ENCODE measurements around the gene SLC24A4. TPM values are rescaled to one million over a fixed set of nuclear protein-coding genes. Genes with fewer than 3 reads are reported as not detected.

Gene SLC24A4
- total RNA-seq, 2 donors from 2014 or later: 0.11 to 0.17 TPM

GRCh38 chr14:92539875-92540274 is 216.9 kb downstream of the SLC24A4 start:
- Histone ChIP-seq H3K36me3 (no peaks in the 10 kb centered on the region), H3K9me3 (no peaks in the 10 kb centered on the region), H3K4me3 (no peak overlapping the region), H3K27ac (peak overlapping the region; percentile 77), H3K27me3 (no peaks in the 10 kb centered on the region), H3K9ac (ENCODE audit: low read depth in 2 of 2, low read length in 2 of 2) (peak overlapping the region; percentile 36 to 37), H3K4me1 (peaks cover 16% of the 10 kb centered on the region)
- DNase-seq: no peak
- TF ChIP-seq, protein P1, sequence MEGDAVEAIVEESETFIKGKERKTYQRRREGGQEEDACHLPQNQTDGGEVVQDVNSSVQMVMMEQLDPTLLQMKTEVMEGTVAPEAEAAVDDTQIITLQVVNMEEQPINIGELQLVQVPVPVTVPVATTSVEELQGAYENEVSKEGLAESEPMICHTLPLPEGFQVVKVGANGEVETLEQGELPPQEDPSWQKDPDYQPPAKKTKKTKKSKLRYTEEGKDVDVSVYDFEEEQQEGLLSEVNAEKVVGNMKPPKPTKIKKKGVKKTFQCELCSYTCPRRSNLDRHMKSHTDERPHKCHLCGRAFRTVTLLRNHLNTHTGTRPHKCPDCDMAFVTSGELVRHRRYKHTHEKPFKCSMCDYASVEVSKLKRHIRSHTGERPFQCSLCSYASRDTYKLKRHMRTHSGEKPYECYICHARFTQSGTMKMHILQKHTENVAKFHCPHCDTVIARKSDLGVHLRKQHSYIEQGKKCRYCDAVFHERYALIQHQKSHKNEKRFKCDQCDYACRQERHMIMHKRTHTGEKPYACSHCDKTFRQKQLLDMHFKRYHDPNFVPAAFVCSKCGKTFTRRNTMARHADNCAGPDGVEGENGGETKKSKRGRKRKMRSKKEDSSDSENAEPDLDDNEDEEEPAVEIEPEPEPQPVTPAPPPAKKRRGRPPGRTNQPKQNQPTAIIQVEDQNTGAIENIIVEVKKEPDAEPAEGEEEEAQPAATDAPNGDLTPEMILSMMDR (IDR thresholded peaks at IDR 0.05): no peak
- intact Hi-C loops (cut with DNase I): no loop called here

- no peak overlapping the region for H3K4me3 ChIP-seq
- H3K27me3 ChIP-seq: no peaks in the 10 kb centered on the region
- intact Hi-C loops (cut with DNase I): no loop called here
- peak overlapping the region; percentile 28 to 37 for H3K9ac ChIP-seq (ENCODE audit: low read depth in 2 of 2, low read length in 2 of 2)
- H3K27ac ChIP-seq: peak overlapping the region; percentile 77
- H3K9me3 ChIP-seq: no peaks in the 10 kb centered on the region
- no peaks in the 10 kb centered on the region for H3K36me3 ChIP-seq
- TF ChIP-seq, protein P1 (IDR thresholded peaks at IDR 0.05): no peak
- H3K4me1 ChIP-seq: peaks cover 16% of the 10 kb centered on the region
- DNase-seq: peak; percentile 92
Measured at GRCh38 chr14:92540472-92541048, 217.6 kb downstream of the SLC24A4 start.

DNA sequence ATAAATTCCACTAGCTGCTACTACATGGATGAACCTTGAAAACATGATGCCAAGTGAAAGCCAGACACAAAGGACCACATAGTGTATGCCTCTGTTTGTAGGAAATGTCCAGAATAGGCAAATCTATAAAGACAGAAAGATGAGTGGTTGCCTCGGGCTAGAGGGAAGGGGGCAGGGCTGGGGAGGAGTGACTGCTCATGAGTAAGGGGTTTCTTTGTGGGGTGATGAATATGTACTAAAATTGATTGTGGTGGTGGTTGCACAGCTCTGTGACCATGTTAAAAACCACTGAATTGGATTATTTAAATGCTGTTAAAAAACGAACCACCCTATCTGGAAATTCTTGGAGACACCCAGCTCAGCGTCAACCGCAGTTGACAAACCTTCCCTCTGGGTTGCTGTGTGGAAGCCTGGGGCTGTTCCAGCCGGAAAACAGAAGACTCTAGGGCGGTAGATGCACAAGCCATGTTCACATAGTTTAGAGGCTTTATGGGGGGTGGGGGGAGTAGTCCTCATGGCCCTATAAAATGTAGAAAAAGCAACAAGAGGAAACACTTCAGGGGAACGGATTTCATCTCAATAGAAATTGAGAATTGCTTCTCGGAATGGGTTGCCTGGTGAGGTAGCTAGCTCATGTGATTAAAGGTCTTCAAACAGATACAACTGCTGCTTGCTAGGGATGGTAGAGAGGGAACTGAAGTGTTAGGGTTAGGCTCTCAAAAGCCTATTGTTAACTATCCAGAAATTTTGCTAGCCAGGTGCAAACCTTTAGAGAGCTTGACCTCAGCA is 220.0 kb downstream of the SLC24A4 start:
- no peak for DNase-seq
- no peak overlapping the region for H3K4me3 ChIP-seq
- intact Hi-C loops (cut with DNase I): no loop called here
- H3K27me3 ChIP-seq: no peaks in the 10 kb centered on the region
- no peak overlapping the region for H3K9ac ChIP-seq (ENCODE audit: low read depth in 2 of 2, low read length in 2 of 2)
- no peaks in the 10 kb centered on the region for H3K9me3 ChIP-seq
- TF ChIP-seq, protein P1 (IDR thresholded peaks at IDR 0.05): no peak
- H3K27ac ChIP-seq: no peak overlapping the region
- peaks cover 16% of the 10 kb centered on the region for H3K4me1 ChIP-seq
- H3K36me3 ChIP-seq: no peaks in the 10 kb centered on the region

DNA sequence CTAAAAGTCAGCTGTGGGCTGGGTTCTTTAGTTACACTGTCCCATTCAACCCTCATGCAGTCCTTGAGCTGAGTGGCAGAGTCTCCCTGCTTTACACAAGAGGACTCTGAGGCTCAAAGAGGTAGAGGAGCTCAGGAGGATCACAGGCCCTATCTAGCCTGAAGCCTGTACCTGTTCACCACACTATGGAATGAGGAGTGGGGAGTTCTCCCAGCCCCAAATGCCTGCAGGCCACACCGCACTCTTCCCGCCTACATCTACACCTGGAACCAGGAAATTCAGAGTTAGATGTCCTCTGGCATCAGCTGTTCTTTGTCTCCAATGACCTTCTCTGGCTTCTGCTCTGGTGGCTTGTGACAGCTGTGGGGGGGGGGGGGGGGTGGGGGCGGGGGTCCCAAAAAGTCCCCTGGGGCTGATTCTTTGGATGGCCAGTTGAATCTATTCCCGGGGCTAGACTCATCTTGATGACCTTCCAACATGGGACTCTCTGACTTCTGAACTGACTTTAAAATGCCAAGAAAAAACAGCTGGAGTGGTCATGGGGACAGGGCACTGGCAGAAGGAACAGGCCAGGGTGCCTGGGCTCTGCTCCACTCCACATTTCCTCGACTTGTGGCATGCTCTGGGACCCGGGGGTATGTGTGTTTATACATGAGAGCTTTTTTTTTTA is 221.2 kb downstream of the SLC24A4 start:
- Histone ChIP-seq H3K27me3 (no peaks in the 10 kb centered on the region), H3K9ac (ENCODE audit: low read depth in 2 of 2, low read length in 2 of 2) (no peak overlapping the region), H3K4me1 (peaks cover 11% of the 10 kb centered on the region), H3K36me3 (no peaks in the 10 kb centered on the region), H3K4me3 (no peak overlapping the region), H3K9me3 (no peaks in the 10 kb centered on the region), H3K27ac (no peak overlapping the region)
- TF ChIP-seq, protein P1 (IDR thresholded peaks at IDR 0.05): no peak
- intact Hi-C loops (cut with DNase I): no loop called here
- no peak for DNase-seq

DNA sequence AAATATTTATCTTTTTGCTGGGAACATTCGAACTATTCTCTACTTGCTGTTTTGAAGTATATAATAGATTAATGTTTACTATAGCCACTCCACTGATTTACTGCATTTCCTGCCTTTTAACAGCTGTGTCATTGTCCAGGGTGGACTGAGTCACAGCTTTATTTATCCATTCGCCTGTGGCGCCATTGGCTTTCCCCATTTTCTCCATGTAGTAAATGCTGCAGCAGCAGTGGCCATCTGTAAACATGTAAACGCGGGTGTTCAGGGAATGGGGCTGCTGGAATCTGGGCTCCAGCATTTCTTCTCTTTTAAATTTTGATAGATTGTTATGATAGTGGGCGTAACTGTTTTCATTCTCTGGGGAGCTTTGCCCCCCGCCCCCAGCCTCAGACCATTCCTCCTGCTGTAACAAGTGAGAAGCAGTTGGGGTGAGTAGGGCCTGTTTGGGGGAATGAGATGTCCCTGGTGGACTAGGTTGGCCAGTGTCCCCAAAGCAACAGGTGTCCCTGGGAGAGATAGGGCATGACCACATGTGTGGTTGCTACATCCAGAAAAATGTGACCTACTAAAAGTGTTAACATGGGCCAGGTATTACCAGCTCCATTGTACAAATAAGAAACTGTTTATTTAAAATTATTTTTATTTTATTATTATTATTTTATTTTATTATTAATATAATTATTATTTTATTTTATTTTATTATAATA is 223.5 kb downstream of the SLC24A4 start:
- H3K9me3 ChIP-seq: no peaks in the 10 kb centered on the region
- no peak for DNase-seq
- no peaks in the 10 kb centered on the region for H3K4me1 ChIP-seq
- H3K4me3 ChIP-seq: no peak overlapping the region
- TF ChIP-seq, protein P1 (IDR thresholded peaks at IDR 0.05): no peak
- intact Hi-C loops (cut with DNase I): no loop called here
- peak overlapping the region; percentile 12 for H3K27ac ChIP-seq
- H3K27me3 ChIP-seq: no peaks in the 10 kb centered on the region
- H3K36me3 ChIP-seq: no peaks in the 10 kb centered on the region
- no peak overlapping the region for H3K9ac ChIP-seq (ENCODE audit: low read depth in 2 of 2, low read length in 2 of 2)

Measured in colonic mucosa (tissue), 4 donors.